GM15510 (cell line): ENCODE measurements around the gene CEP162.

Experiments used
- POLR2A ChIP-seq: IDR thresholded peaks from 3 replicates; pipeline ENCODE4 v1.6.1; 2011; ENCODE audit warnings: borderline replicate concordance; ENCODE audit not compliant: insufficient read length; ENCODE audit errors: extremely low read depth

CEP162 gene

DNA sequence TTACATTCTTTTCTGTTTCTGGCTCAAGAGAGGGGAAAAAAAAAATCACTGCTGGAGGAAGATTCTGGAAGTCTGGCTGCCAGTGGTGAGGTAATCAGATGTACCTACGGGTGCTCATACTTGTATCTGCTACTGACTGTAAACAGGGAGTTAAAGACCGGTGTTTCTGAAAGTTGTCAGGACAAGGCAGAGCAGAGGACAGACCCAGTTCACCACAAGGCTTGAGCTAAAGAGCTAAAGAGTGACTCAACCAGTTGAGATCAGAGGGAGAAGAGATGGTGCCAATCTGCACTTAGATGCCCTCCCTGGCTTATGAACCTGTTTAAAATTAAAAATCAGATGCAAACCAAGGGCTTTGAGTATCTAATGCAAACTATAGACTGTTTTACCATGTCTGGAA lies 55.4 kb downstream of the CEP162 start:
- no peak for TF ChIP-seq POLR2A

DNA sequence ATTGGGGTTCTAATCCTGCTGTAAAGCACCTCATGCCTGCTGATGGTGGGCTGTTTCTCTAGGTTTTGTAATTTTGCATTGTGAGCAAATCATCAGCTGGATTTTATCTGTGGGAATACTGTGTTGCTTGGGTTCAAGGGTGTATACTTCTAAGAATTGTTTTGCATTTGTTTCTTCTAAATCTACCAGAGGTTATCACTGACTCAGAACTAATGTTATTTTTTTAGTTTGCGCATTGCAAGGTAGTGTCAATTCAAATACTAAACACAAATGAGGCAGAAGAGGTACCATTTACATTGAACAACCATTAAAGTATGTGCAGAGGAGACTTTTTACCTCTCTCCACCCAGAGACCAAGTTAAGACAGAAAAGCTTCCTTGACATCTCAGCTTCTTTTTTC lies 60.0 kb downstream of the CEP162 start:
- TF ChIP-seq POLR2A: no peak

GRCh38 chr6:84166395-84166794 lies 61.0 kb downstream of the CEP162 start:
- no peak for TF ChIP-seq POLR2A

DNA sequence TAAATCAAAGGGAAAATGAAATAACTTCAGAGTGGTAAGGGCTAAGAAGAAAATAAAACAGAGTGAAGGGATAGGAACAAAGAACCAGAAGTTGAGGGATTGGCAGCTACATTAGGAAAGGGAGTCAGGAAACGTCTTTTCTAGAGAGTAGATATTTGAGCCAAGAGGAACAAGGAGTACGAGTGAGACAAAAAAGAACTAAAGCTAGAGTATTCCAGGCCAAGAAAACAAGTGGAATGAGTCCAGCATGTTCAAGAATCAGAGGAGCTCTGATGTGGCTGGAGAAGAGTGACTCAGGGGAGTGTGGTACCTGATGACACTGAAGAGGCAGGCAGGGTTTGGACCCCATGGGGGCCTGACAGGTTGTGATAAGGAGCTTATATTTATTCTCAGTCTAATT lies 66.3 kb downstream of the CEP162 start:
- TF ChIP-seq POLR2A: no peak

DNA sequence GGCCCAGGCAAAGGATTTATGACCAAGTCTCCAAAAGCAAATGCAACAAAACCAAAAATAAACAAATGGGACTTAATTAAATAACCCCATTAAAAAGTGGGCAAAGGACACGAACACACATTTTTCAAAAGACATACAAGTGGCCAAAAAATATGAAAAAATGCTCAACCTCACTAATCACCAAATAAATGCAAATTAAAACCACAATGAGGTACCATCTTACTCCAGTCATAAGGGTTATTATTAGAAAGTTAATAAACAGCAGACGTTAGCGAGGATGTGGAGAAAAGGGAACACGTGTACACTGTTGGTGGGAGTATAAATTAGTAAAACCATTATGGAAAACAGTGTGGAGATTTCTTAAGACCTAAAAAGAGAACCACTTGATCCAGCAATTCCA lies 71.1 kb downstream of the CEP162 start:
- TF ChIP-seq POLR2A: no peak

- no peak for TF ChIP-seq POLR2A
Observed at GRCh38 chr6:84151669-84152068, 75.8 kb downstream of the CEP162 start.

DNA sequence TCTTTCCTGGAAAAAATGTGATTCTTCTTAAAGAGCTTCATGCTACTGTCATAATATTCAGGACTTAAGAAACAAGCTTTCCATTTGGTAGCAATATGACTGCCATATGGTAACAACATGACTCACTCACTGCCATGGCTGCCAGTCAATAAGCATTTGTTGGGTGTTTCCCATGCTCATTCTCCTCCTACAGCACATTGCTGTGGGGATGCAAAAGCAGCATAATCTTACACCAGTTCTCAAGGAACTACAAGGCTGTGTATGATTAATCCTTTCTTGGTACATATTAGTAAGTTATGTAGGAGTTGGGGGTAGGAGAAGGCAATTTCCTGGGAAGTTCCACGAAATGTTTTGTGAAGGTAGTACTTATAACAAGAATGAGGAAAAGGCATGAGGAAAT lies 76.7 kb downstream of the CEP162 start:
- TF ChIP-seq POLR2A: no peak

GRCh38 chr6:84141521-84141920 lies 85.9 kb downstream of the CEP162 start:
- no peak for TF ChIP-seq POLR2A

GRCh38 chr6:84139311-84139710 lies 88.1 kb downstream of the CEP162 start:
- no peak for TF ChIP-seq POLR2A

GRCh38 chr6:84137989-84138575 lies 89.4 kb downstream of the CEP162 start:
- TF ChIP-seq POLR2A: no peak

- no peak for TF ChIP-seq POLR2A
Observed at GRCh38 chr6:84137051-84137375, 90.4 kb downstream of the CEP162 start.

DNA sequence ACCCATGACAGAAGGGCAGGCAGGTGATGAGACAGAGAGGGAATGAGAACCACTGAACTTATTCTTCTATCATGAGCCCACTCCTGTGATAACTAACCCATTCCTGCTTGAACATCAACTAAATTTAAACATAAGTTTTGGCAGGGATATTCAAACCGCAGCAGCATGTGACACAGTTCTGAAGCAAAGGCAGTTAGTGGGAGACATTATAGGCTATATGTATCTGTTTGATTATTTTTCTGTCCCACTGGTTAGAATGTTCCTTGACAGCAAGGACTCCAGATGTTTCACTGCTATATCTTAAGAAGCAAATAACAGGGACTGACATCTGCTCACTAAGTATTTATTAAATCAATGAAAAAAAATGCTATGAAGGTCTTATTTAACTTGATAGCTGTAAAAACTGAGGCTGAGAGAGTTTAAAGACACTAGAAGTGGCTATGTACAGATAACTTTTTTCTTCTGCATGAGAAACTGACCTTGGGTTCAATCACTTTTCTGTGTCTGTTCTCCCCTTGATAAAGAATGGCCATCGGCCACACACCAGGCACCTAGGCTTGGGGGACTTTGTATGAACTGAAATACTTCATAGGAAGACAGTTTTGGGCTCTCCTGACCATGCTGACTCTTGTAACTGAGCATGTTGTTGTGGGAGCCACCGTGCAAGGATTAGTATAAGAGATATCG lies 90.9 kb downstream of the CEP162 start:
- TF ChIP-seq POLR2A: no peak

DNA sequence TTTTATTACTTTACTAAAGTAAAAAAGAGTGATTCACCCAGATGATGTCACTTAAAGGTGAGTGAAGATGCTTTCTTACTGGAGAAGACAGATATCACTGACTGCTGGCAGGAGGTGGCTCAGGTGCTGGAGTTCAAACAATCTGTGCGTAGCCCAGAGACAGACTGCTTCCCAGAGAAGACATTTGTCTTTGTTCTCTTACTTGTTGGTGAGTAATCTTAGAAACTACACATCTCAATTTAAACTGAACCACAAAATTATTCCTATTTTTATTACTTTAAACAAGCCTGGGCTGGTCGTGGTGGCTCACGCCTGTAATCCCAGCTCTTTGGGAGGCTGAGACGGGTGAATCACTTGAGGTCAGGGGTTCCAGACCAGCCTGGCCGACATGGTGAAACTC lies 92.2 kb downstream of the CEP162 start:
- no peak for TF ChIP-seq POLR2A

GRCh38 chr6:84123186-84123585 lies 104.3 kb downstream of the CEP162 start:
- TF ChIP-seq POLR2A: no peak

GRCh38 chr6:84119277-84119676 lies 108.2 kb downstream of the CEP162 start:
- TF ChIP-seq POLR2A: no peak

- TF ChIP-seq POLR2A: no peak
Observed at GRCh38 chr6:84118191-84118590, 109.3 kb downstream of the CEP162 start.

- no peak for TF ChIP-seq POLR2A
Observed at GRCh38 chr6:84107495-84107894, 119.9 kb downstream of the CEP162 start.
